ENCODE measurements around the gene PLCL2. TPM values are rescaled to one million over a fixed set of nuclear protein-coding genes. Genes with fewer than 3 reads are reported as not detected.
"Not testable (repeated sequence)": the region's sequence is repeated elsewhere in the genome, so short reads cannot be mapped to it uniquely, and the experiment has no call there.

Gene PLCL2
- total RNA-seq, 2 donors from 2014 or later = 13.7 to 25.7 TPM

GRCh38 chr3:16978921-16979271, 94.1 kb downstream of the PLCL2 start:
- Histone ChIP-seq H3K27ac (no peak overlapping the region), H3K27me3 (no peaks in the 10 kb centered on the region), H3K36me3 (replicated peaks in 1 of 2; ENCODE audit: insufficient read depth in 1 of 2, low read depth in 2 of 2) (no peaks in the 10 kb centered on the region), H3K4me1 (no peaks in the 10 kb centered on the region), H3K9me3 (no peaks in the 10 kb centered on the region), H3K4me3 (no peak overlapping the region)
- DNase-seq (no peak), ATAC-seq (no peak)
- no peak for TF ChIP-seq POLR2A (IDR thresholded peaks at IDR 0.05)
- no peak for TF ChIP-seq CTCF (IDR thresholded peaks at IDR 0.05)
- 78 to 79% methylated on average over 3 of the region's 3 CpGs for WGBS, 2 donors
- intact Hi-C loops (cut with DNase I) = no loop called here

GRCh38 chr3:16979769-16980515, 95.2 kb downstream of the PLCL2 start:
- DNase-seq; ATAC-seq; H3K4me3 ChIP-seq; H3K36me3 ChIP-seq (replicated peaks in 1 of 2; ENCODE audit: insufficient read depth in 1 of 2, low read depth in 2 of 2); H3K27me3 ChIP-seq; H3K27ac ChIP-seq; H3K4me1 ChIP-seq; intact Hi-C loops (cut with DNase I); H3K9me3 ChIP-seq: not testable (repeated sequence)
- 88% methylated on average over 6 of the region's 43 CpGs; no CpG with 5 or more reads in 1 of the 2 donors for WGBS, 2 donors

DNA sequence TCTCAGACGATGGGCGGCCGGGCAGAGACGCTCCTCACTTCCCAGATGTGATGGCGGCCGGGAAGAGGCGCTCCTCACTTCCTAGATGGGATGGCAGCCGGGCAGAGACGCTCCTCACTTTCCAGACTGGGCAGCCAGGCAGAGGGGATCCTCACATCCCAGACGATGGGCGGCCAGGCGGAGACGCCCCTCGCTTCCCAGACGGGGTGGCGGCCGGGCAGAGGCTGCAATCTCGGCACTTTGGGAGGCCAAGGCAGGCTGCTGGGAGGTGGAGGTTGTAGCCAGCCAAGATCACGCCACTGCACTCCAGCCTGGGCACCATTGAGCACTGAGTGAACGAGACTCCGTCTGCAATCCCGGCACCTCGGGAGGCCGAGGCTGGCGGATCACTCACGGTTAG, 95.8 kb downstream of the PLCL2 start:
- 97% methylated on average over 10 to 12 of the region's 26 CpGs for WGBS, 2 donors
- H3K9me3 ChIP-seq; ATAC-seq; H3K4me3 ChIP-seq; H3K36me3 ChIP-seq (replicated peaks in 1 of 2; ENCODE audit: insufficient read depth in 1 of 2, low read depth in 2 of 2); intact Hi-C loops (cut with DNase I); H3K4me1 ChIP-seq; DNase-seq; H3K27ac ChIP-seq; H3K27me3 ChIP-seq: not testable (repeated sequence)

GRCh38 chr3:16982460-16982859, 97.7 kb downstream of the PLCL2 start:
- Histone ChIP-seq H3K4me1 (peaks cover 25% of the 10 kb centered on the region), H3K4me3 (no peak overlapping the region), H3K27me3 (no peaks in the 10 kb centered on the region), H3K36me3 (replicated peaks in 1 of 2; ENCODE audit: insufficient read depth in 1 of 2, low read depth in 2 of 2) (no peaks in the 10 kb centered on the region), H3K27ac (no peak overlapping the region), H3K9me3 (no peaks in the 10 kb centered on the region)
- no peak for ATAC-seq
- intact Hi-C loops (cut with DNase I) = no loop called here
- TF ChIP-seq CTCF (IDR thresholded peaks at IDR 0.05) (no peak), POLR2A (IDR thresholded peaks at IDR 0.05) (no peak)
- 75 to 84% methylated on average over 6 of the region's 6 CpGs for WGBS, 2 donors
- no peak for DNase-seq

GRCh38 chr3:16985608-16986007, 100.9 kb downstream of the PLCL2 start:
- Histone ChIP-seq H3K9me3 (no peaks in the 10 kb centered on the region), H3K36me3 (replicated peaks in 1 of 2; ENCODE audit: insufficient read depth in 1 of 2, low read depth in 2 of 2) (no peaks in the 10 kb centered on the region), H3K4me3 (no peak overlapping the region), H3K27me3 (no peaks in the 10 kb centered on the region), H3K4me1 (peaks cover 27% of the 10 kb centered on the region), H3K27ac (peak overlapping the region in 2 of 4 donors; percentile 13 to 42)
- TF ChIP-seq POLR2A (IDR thresholded peaks at IDR 0.05) (no peak), CTCF (IDR thresholded peaks at IDR 0.05) (no peak)
- WGBS, 2 donors = 71 to 76% methylated on average over 2 of the region's 2 CpGs
- ATAC-seq (peak; percentile 15), DNase-seq (peak in 1 of 4 donors; percentile 14)
- intact Hi-C loops (cut with DNase I) = no loop called here

- H3K9me3 ChIP-seq = no peaks in the 10 kb centered on the region
- H3K27me3 ChIP-seq = no peaks in the 10 kb centered on the region
- H3K27ac ChIP-seq = peak overlapping the region in 3 of 4 donors; percentile 42 to 50 (median 45)
- ATAC-seq (peak; percentile 67), DNase-seq (peak; percentile 21 to 48 (median 40))
- intact Hi-C loops (cut with DNase I) = no loop called here
- H3K4me3 ChIP-seq = no peak overlapping the region
- TF ChIP-seq CTCF (IDR thresholded peaks at IDR 0.05) (no peak), POLR2A (IDR thresholded peaks at IDR 0.05) (no peak)
- 12 to 28% methylated on average over 4 of the region's 4 CpGs for WGBS, 2 donors
- H3K4me1 ChIP-seq = peaks cover 28% of the 10 kb centered on the region
- H3K36me3 ChIP-seq (replicated peaks in 1 of 2; ENCODE audit: insufficient read depth in 1 of 2, low read depth in 2 of 2) = no peaks in the 10 kb centered on the region
Measured at GRCh38 chr3:16987141-16987540, 102.4 kb downstream of the PLCL2 start.

All from body of pancreas (tissue), 4 donors.